HG03565 (cell line): ENCODE results near the gene FANCB.

ENCODE experiments used
- ATAC-seq: cut with Tn5 transposase; IDR thresholded peaks from one replicate; pipeline ENCODE4 v1.9.1; 2021; ENCODE audit warnings: mild to moderate bottlenecking, moderate library complexity; ENCODE audit not compliant: unreplicated experiment

Gene FANCB

GRCh38 chrX:14843666-14844065 is 29.2 kb downstream of the FANCB start:
- ATAC-seq = no peak

DNA sequence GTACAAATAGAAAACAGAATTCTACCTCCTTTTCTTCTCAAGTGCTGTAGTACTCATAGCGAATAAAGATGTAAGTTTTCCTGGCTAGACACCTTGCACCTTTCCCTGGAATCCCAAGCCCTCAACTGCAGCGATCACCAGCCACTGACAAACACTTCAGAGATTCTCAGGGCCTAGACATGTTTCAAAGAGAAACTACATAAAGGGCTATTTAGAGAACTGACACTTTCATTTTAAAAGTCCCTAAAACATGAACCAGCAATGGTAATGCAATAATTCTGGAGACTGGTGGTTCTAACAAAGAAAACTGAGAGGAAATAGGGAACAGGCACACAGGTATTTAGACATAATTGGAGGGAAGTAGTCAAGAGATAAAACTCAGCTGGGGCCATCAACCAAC is 35.7 kb downstream of the FANCB start:
- no peak for ATAC-seq

- no peak for ATAC-seq
These were observed 40.3 kb downstream of the FANCB start for GRCh38 chrX:14832586-14832985.

- no peak for ATAC-seq
These were observed 40.7 kb downstream of the FANCB start for GRCh38 chrX:14832151-14832550.

DNA sequence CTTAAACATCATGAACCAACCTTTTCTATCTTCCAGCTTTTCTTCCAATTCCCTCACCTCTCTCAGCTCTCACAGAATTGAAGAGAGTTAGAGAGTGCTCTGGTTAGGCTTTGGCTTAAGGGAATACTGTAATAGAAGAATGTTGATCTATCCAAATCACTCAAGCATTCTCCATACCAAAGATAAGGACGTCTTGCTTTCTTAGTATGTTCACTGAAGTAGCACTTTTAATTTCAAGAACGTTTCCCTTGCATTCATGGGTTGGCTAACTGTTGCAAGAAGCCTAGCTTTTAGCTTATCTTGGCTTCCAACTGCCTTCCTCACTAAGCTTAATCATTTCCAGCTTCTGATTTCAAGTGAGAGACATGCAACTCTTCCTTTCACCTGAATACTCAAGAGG is 43.2 kb downstream of the FANCB start:
- no peak for ATAC-seq

- no peak for ATAC-seq
These were observed 46.5 kb downstream of the FANCB start for GRCh38 chrX:14826319-14826718.

- ATAC-seq = no peak
These were observed 47.0 kb downstream of the FANCB start for GRCh38 chrX:14825851-14826250.

DNA sequence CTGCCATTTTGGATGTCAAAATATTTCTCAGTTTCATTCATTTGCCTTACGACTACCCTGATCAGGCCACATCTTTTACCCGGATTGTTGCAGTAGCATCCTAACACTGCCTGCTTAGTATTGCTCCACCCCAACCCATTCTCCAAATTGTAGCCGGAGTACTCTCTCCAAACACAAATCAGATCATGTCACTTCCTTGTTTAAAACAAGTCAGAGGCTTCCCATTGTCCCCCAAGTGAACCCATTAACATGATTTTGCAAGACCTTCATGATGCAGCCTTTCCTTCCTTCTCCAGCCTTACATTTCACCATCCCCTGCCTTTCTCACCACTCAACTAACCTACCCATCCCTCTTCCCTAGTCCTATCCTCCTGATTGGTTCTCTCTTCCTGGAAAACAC is 53.1 kb downstream of the FANCB start:
- ATAC-seq = no peak

- ATAC-seq = no peak
These were observed 55.3 kb downstream of the FANCB start for GRCh38 chrX:14817571-14817970.

GRCh38 chrX:14802943-14803710 is 69.7 kb downstream of the FANCB start:
- ATAC-seq = no peak

GRCh38 chrX:14801136-14801535 is 71.7 kb downstream of the FANCB start:
- no peak for ATAC-seq

DNA sequence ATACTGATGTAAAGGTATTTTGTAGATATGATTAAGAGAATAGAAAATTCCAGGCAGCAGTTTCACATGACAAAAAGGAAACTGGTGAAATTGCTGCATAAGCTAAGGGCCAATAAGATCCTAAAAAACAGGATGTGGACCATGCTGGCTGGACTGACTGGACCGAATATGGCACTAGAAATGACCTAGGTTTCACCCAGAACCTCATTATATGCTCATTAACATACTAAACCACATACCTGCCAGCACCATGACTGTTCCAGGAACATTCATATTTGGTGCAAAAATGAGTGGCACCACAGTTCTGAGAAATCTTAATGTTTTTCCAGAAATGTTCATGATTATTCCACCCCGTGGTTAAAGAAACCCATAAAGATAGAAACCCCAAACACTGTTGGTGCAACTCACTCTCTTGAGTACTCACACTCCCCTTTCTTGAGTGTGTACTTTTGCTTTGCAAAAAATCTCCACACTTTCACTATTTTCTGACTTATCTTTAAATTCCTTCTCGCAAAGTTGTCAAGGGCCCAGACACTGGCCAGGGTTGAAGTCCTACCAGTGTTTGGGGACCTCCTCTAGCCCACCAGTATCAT is 74.0 kb downstream of the FANCB start:
- ATAC-seq = no peak
